GM12878 (cell line): ENCODE measurements around the gene HSD17B10. TPM values are rescaled to one million over a fixed set of nuclear protein-coding genes. Genes with fewer than 3 reads are reported as not detected.

Source experiments
- ATAC-seq: fragments of 200-7000 bp; cut with Tn5 transposase; 3 replicates; pipeline ENCODE4 v1.9.1; 2020; ENCODE audit warnings: mild to moderate bottlenecking, moderate library complexity
- BruUV-seq: library from RNA; stranded (reverse); fragments of 400-500 nt; replicated peaks from 2 replicates; lab custom pipeline; 2021; lab: Mats Ljungman, UMichigan
- CTCF ChIA-PET: fragments of 300-600 bp; sonication (Branson Sonifier 250); formaldehyde crosslinking; extraction: SDS; loops from one replicate; lab custom pipeline; 2021; ENCODE audit warnings: inconsistent platforms; lab: Yijun Ruan, JAX
- POLR2A ChIA-PET: fragments of 350-600 bp; formaldehyde crosslinking; extraction: SDS; loops from one replicate; lab custom pipeline; 2021; ENCODE audit warnings: inconsistent platforms; lab: Charles Lee
- RAD21 ChIA-PET: fragments of 300-600 bp; sonication (Branson Sonifier 250); formaldehyde crosslinking; loops from one replicate; lab custom pipeline; 2023; ENCODE audit warnings: antibody characterized with exemption; ENCODE audit not compliant: unreplicated experiment; lab: Charles Lee
- SMC1A ChIA-PET: fragments of 300-600 bp; sonication (Branson Sonifier 250); formaldehyde crosslinking; loops from one replicate; lab custom pipeline; 2023; ENCODE audit not compliant: unreplicated experiment, uncharacterized antibody; lab: Charles Lee
- DNase-seq: peaks from one replicate; pipeline ENCODE4 v3.0.0-alpha.2; 2011; ENCODE audit warnings: low read depth, low spot score
- FAIRE-seq: peaks from 3 replicates; lab custom pipeline; 2011; peaks lifted over from hg19 to GRCh38; lab: Jason Lieb, UNC
- H2AFZ ChIP-seq: 2 replicates; pipeline ENCODE4 v1.6.0; 2011; ENCODE audit warnings: low read depth, low read length, control low read depth; ENCODE audit not compliant: control insufficient read depth
- H3K27ac ChIP-seq: 2 replicates; pipeline ENCODE4 v1.5.1; 2011; ENCODE audit warnings: control low read depth; ENCODE audit not compliant: control insufficient read depth, insufficient read depth
- H3K27me3 ChIP-seq, 2 experiments: replicated peaks in 1 of 2; 2 replicates each; pipeline versions ENCODE4 v1.6.0 to v1.6.1; 2011; ENCODE audit warnings: low read length in 1 of 2; ENCODE audit not compliant: control insufficient read depth in 2 of 2, insufficient read depth in 2 of 2
- H3K36me3 ChIP-seq, 2 experiments: 2 replicates each; pipeline ENCODE4 v1.5.1; 2011; ENCODE audit warnings: low read length in 1 of 2; ENCODE audit not compliant: control insufficient read depth in 2 of 2, insufficient read depth in 2 of 2
- H3K4me1 ChIP-seq: 2 replicates; pipeline ENCODE4 v1.6.1; 2011; ENCODE audit warnings: mild to moderate bottlenecking, low read length, moderate library complexity, mixed read lengths; ENCODE audit not compliant: control insufficient read depth, insufficient read depth
- H3K4me2 ChIP-seq: 2 replicates; pipeline ENCODE4 v1.6.0; 2011; ENCODE audit warnings: control low read depth; ENCODE audit not compliant: control insufficient read depth, insufficient read depth
- H3K4me3 ChIP-seq: fragments of 200-600 bp; sonication (generic); 2 replicates; pipeline ENCODE4 v1.5.1; 2016
- H3K79me2 ChIP-seq: 2 replicates; pipeline ENCODE4 v1.6.0; 2011; ENCODE audit warnings: low read length; ENCODE audit not compliant: control insufficient read depth, insufficient read depth
- H3K9ac ChIP-seq: 2 replicates; pipeline ENCODE4 v1.8.0; 2011; ENCODE audit warnings: low read length, control low read depth, mixed read lengths; ENCODE audit not compliant: control insufficient read depth, insufficient read depth
- H3K9me3 ChIP-seq: replicated peaks from 3 replicates; pipeline ENCODE4 v1.5.1; 2011; ENCODE audit warnings: mild to moderate bottlenecking, low read length; ENCODE audit not compliant: control insufficient read depth, insufficient read depth
- H4K20me1 ChIP-seq: 2 replicates; pipeline ENCODE4 v1.6.0; 2011; ENCODE audit not compliant: control insufficient read depth, insufficient read depth
- ASH2L ChIP-seq: fragments of 300-600, 200-600 bp; sonication (generic); IDR thresholded peaks from 2 replicates; pipeline ENCODE4 v1.6.1; 2017; ENCODE audit warnings: low read depth, mild to moderate bottlenecking, borderline replicate concordance
- ATF7 ChIP-seq: fragments of 450-650 bp; IDR thresholded peaks from 2 replicates; pipeline ENCODE4 v1.6.1; 2016; ENCODE audit warnings: low read depth, mild to moderate bottlenecking
- BHLHE40 ChIP-seq, 2 experiments: fragments of 450-650 bp in 1 of 2; IDR thresholded peaks; 2 replicates each; pipeline ENCODE4 v1.6.1; 2011 to 2017; ENCODE audit warnings: low read depth in 2 of 2, borderline replicate concordance in 1 of 2, improper control_type of control experiment in 1 of 2, low read length in 1 of 2, mild to moderate bottlenecking in 1 of 2
- CHD4 ChIP-seq: fragments of 200-600 bp; sonication (generic); IDR thresholded peaks from 2 replicates; pipeline ENCODE4 v1.6.1; 2016; ENCODE audit warnings: mild to moderate bottlenecking
- HDAC6 ChIP-seq: fragments of 200-600 bp; sonication (generic); IDR thresholded peaks from one replicate; pipeline ENCODE4 v1.8.0; 2017; ENCODE audit warnings: antibody characterized with exemption; ENCODE audit not compliant: unreplicated experiment
- JUNB ChIP-seq: IDR thresholded peaks from 2 replicates; pipeline ENCODE4 v1.6.1; 2016; ENCODE audit warnings: antibody characterized with exemption, mild to moderate bottlenecking
- JUND ChIP-seq: IDR thresholded peaks from 2 replicates; pipeline ENCODE4 v1.6.1; 2012; ENCODE audit warnings: low read depth, mild to moderate bottlenecking, low read length, improper control_type of control experiment, moderate library complexity
- KLF5 ChIP-seq: fragments of 450-650 bp; IDR thresholded peaks from 2 replicates; pipeline ENCODE4 v1.6.1; 2014; ENCODE audit warnings: mild to moderate bottlenecking; ENCODE audit not compliant: partially characterized antibody
- PKNOX1 ChIP-seq: fragments of 450-650 bp; IDR thresholded peaks from 2 replicates; pipeline ENCODE4 v1.6.1; 2016; ENCODE audit warnings: mild to moderate bottlenecking
- ZNF24 ChIP-seq: fragments of 450-650 bp; IDR thresholded peaks from 2 replicates; pipeline ENCODE4 v1.6.1; 2017; ENCODE audit warnings: antibody characterized with exemption, mild to moderate bottlenecking
- WGBS: methylation state at CpG from one replicate; pipeline ENCODE4 v1.1.6; 2016; ENCODE audit warnings: low lambda C conversion rate; ENCODE audit not compliant: insufficient replicate concordance, insufficient coverage; ENCODE audit errors: missing lambda C conversion rate; 5-methylcytosine and 5-hydroxymethylcytosine counted together
- in situ Hi-C: fragments of 300-500 bp; cut with MboI; formaldehyde crosslinking; loops from 9 replicates; pipeline ENCODE4 v1.14.3; 2018; ENCODE audit warnings: mixed read lengths
- intact Hi-C: fragments of 100-400 bp; cut with micrococcal nuclease; formaldehyde crosslinking; loops from one replicate; pipeline ENCODE4 v1.14.2; 2022; ENCODE audit not compliant: unreplicated experiment
- polyA plus RNA-seq, 11 experiments: library from polyadenylated mRNA; depleted of rRNA in 4 of 11; unstranded in 6 of 11; stranded (reverse) in 5 of 11; fragments of >200 nt; fragmentation: Nextera tagmentation in 4 of 11; fragmentation: Illumina TruSeq in 1 of 11; extraction: Ambion mirVana in 4 of 11; extraction: Trizol in 1 of 11; gene quantifications; 1 replicate in 1 of 11; 2 replicates in 10 of 11; pipeline versions ENCODE4 v1.2.1 to v1.2.3, GENCODE V29; 2011 to 2016; ENCODE audit warnings: inconsistent platforms in 2 of 11, missing spikeins in 2 of 11, low read depth in 1 of 11
- total RNA-seq, 4 experiments: library from RNA; depleted of rRNA in 3 of 4; stranded (reverse); fragments of >200 nt in 3 of 4; fragmentation: Illumina TruSeq in 1 of 4; extraction: Trizol in 1 of 4; gene quantifications; 2 replicates each; pipeline versions ENCODE4 v1.2.1 to v1.2.3, GENCODE V29; 2013 to 2021

HSD17B10 gene
- total and polyA plus RNA-seq, 10 of the 15 experiments (the other 5 are each of a cell fraction or from before 2014, with no cell fraction given), result 43.7 to 313 (median 187) TPM

DNA sequence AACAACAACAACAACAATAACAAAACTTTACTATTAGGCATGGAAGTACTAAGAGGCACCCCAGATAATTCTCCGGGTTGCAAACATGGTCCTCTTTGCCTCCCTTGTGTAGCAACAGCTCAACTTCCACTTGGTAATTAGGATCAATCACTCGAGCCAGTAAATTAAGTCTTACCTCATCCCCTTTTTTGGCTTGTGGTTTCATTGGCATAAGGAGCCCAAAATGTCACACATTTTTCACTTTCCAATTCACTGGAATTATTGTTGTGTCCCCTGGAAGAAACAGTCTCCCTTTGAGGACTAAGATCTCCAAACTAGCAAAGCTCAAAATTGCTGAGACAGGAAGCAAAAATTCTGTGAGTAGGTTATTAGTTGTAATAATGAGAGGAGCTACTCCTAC is 49.2 kb upstream of the HSD17B10 start:
- DNase-seq, result no peak
- H3K27me3 ChIP-seq, result no peaks in the 10 kb centered on the region; a peak in 1 of 4 replicates
- H3K79me2 ChIP-seq, result no peaks in the 10 kb centered on the region
- BruUV-seq, result no TSS peak
- POLR2A ChIA-PET, result no interaction called here
- no peak for ATAC-seq
- no peak overlapping the region for H2AFZ ChIP-seq
- CTCF ChIA-PET, result interaction anchor here (0.7 to 2.2 kb wide), 11 partner anchors 9 to 1548 kb away, joined by 3 to 15 read pairs (median 4); no protein-coding TSS in a partner anchor
- H3K27ac ChIP-seq, result no peak overlapping the region
- TF ChIP-seq BHLHE40 (IDR thresholded peaks at IDR 0.05; ENCODE audit: borderline replicate concordance in 1 of 2, low read depth in 2 of 2, low read length in 1 of 2) (no peak), ASH2L (no peak), HDAC6 (no peak), JUND (no peak), JUNB (no peak), KLF5 (no peak), PKNOX1 (no peak), ZNF24 (no peak), CHD4 (no peak), ATF7 (no peak)
- intact Hi-C loops (no loop called here), in situ Hi-C loops (no loop called here)
- no peaks in the 10 kb centered on the region for H4K20me1 ChIP-seq
- no peak overlapping the region for H3K4me2 ChIP-seq
- no peaks in the 10 kb centered on the region for H3K36me3 ChIP-seq
- SMC1A ChIA-PET, result interaction anchor here (1.0 to 3.5 kb wide), 3 partner anchors 166 to 173 kb away, joined by 3 to 17 read pairs (median 7); no protein-coding TSS in a partner anchor
- no peaks in the 10 kb centered on the region for H3K9me3 ChIP-seq
- no peak for FAIRE-seq
- H3K9ac ChIP-seq, result no peak overlapping the region
- no peak overlapping the region for H3K4me3 ChIP-seq
- WGBS, result 26% methylated on average over 2 of the region's 2 CpGs
- H3K4me1 ChIP-seq, result no peaks in the 10 kb centered on the region
- RAD21 ChIA-PET, result interaction anchor here (2.8 kb wide), 1 partner anchor 170 kb away, joined by 16 read pairs; no protein-coding TSS in a partner anchor
